ENCODE measurements around the gene C9orf72.

Gene C9orf72

GRCh38 chr9:27581826-27582225, 8.5 kb upstream of the C9orf72 start:
- H3K4me3 ChIP-seq (ENCODE audit: low read depth, low read length), result no peak overlapping the region
- TF ChIP-seq CTCF (IDR thresholded peaks at IDR 0.05; ENCODE audit: borderline replicate concordance, insufficient read depth, low read depth, low read length), result no peak

DNA sequence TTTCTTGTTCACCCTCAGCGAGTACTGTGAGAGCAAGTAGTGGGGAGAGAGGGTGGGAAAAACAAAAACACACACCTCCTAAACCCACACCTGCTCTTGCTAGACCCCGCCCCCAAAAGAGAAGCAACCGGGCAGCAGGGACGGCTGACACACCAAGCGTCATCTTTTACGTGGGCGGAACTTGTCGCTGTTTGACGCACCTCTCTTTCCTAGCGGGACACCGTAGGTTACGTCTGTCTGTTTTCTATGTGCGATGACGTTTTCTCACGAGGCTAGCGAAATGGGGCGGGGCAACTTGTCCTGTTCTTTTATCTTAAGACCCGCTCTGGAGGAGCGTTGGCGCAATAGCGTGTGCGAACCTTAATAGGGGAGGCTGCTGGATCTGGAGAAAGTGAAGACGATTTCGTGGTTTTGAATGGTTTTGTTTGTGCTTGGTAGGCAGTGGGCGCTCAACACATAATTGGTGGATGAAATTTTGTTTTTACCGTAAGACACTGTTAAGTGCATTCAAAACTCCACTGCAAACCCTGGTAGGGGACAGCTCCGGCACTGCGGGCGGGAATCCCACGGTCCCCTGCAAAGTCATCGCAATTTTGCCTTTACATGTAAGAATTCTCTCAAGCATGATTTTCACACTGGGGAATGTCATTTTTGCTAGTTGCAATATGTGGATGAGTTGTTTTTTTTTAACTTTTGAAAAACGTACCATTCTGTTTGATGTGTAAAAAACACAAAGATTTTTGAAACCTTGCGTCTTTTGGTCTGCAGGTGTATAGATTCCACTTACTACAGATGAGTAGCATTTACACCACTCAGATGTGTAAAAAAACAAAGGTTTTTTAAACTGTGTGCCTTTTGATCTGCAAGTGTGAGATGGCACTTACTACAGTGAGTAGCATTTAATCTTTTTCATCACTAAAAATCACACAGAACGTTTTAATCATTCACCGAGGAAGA, 631 bp upstream of the C9orf72 start:
- H3K4me3 ChIP-seq (ENCODE audit: low read depth, low read length), result peak overlapping the region; percentile 67
- no peak for TF ChIP-seq CTCF (IDR thresholded peaks at IDR 0.05; ENCODE audit: borderline replicate concordance, insufficient read depth, low read depth, low read length)

DNA sequence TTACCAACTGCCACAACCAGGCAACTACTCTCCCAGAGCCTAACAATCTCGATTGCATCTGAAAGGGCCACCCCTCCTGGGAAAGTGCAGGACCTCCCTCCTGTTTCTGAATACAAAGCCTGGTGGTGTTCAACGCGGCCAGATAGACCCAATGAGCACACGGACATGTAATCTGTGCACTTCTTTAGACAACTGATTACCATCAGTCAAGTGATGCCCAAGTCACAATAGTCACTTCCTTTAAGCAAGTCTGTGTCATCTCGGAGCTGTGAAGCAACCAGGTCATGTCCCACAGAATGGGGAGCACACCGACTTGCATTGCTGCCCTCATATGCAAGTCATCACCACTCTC, 739 bp downstream of the C9orf72 start:
- peak overlapping the region; percentile 67 for H3K4me3 ChIP-seq (ENCODE audit: low read depth, low read length)
- no peak for TF ChIP-seq CTCF (IDR thresholded peaks at IDR 0.05; ENCODE audit: borderline replicate concordance, insufficient read depth, low read depth, low read length)

DNA sequence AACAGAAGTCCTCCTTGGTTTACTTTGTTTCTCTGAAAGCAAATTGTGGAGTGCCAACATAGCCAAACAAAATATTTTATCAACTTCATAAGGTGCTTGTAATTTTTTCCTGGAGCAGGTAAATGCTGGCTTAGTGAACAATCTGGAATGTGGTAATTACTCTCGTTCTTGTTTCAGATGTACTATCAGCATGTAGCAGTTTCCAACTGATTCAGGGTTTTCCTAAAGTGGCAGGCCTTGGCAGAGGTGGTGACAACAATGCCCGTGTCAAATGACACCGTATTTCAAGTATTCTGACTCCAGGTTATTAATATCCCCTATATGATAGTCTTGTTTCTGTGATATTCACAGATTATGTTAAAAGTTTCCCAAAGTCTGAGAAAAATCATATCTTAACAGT, 1.2 kb downstream of the C9orf72 start:
- no peak overlapping the region for H3K4me3 ChIP-seq (ENCODE audit: low read depth, low read length)
- TF ChIP-seq CTCF (IDR thresholded peaks at IDR 0.05; ENCODE audit: borderline replicate concordance, insufficient read depth, low read depth, low read length), result no peak

DNA sequence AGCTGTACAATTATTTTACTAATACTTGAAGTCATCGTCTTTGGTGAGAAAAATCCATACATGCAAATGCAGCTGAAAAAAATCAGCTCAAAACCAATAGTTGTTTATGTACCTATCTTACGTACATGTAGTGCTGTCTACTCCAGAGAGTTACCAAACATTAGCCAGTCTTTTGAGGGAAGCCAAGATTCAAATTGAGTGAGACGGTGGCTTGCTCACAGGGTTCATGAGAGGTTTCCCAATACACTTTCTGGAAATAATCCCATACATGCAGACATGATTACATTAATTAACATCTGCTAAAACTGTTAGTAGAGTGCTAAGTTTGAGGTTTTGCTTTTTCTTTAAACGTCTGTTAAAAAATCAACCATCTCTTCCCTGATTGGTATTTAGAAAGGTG, 2.3 kb downstream of the C9orf72 start:
- TF ChIP-seq CTCF (IDR thresholded peaks at IDR 0.05; ENCODE audit: borderline replicate concordance, insufficient read depth, low read depth, low read length), result no peak
- no peak overlapping the region for H3K4me3 ChIP-seq (ENCODE audit: low read depth, low read length)

DNA sequence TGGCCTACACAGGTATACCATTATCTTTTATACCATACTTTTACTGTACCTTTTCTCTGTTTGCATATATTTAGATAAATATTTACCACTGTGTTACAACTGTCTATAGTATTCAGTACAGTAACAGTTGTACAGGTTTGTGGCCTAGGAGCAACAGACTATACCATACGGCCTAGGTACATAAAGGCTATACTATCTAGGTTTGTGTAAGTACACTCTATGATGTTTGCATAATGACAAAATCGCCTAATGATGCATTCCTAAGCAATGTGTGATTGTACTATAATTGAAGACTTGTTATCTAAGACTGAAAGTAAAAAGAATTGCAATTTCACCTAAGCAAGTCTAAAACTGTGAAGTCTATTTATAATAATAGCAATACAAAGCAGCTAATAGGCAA, 3.9 kb downstream of the C9orf72 start:
- no peak overlapping the region for H3K4me3 ChIP-seq (ENCODE audit: low read depth, low read length)
- no peak for TF ChIP-seq CTCF (IDR thresholded peaks at IDR 0.05; ENCODE audit: borderline replicate concordance, insufficient read depth, low read depth, low read length)

DNA sequence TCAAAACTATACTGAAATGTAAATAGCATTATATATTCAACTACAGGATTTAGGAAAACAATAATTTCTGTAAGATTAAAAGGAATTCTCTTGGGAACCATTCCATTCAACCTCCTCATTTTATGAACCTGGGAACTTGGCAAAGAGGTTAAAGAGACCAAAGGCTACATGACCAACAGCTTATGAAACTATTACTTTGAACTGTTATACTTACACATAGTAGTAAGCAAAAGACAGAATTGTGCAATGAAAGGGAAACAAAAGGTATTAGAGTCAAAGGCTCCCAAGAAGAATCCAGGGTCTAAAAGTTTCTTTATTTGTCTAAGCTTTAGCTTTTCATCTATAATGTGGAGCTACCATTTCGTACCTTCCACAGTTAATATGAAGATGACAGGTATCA, 7.2 kb downstream of the C9orf72 start:
- no peak overlapping the region for H3K4me3 ChIP-seq (ENCODE audit: low read depth, low read length)
- no peak for TF ChIP-seq CTCF (IDR thresholded peaks at IDR 0.05; ENCODE audit: borderline replicate concordance, insufficient read depth, low read depth, low read length)
